ENCODE measurements around the gene ZAR1.
"Not testable (repeated sequence)": the region's sequence is repeated elsewhere in the genome, so short reads cannot be mapped to it uniquely, and the experiment has no call there.

ZAR1 gene

GRCh38 chr4:48490012-48490679 lies at the start of gene ZAR1:
Gene ZAR1, plus strand, starts transcription at chr4:48490252. Its CDS starts 40 bp downstream, at chr4:48490292.
- peak; percentile 58 for DNase-seq (ENCODE audit: low spot score)

- not testable (repeated sequence) for DNase-seq (ENCODE audit: low spot score)
Observed at GRCh38 chr4:48440914-48441313, 49.1 kb upstream of the ZAR1 start.

GRCh38 chr4:48445704-48446103 lies 44.3 kb upstream of the ZAR1 start:
- DNase-seq (ENCODE audit: low spot score) = no peak

- no peak for DNase-seq (ENCODE audit: low spot score)
Observed at GRCh38 chr4:48446642-48447041, 43.4 kb upstream of the ZAR1 start.

- DNase-seq (ENCODE audit: low spot score) = no peak
Observed at GRCh38 chr4:48449151-48449550, 40.9 kb upstream of the ZAR1 start.

GRCh38 chr4:48450740-48451139 lies 39.3 kb upstream of the ZAR1 start:
- no peak for DNase-seq (ENCODE audit: low spot score)

- not testable (repeated sequence) for DNase-seq (ENCODE audit: low spot score)
Observed at GRCh38 chr4:48451656-48452055, 38.4 kb upstream of the ZAR1 start.

- no peak for DNase-seq (ENCODE audit: low spot score)
Observed at GRCh38 chr4:48454591-48454990, 35.5 kb upstream of the ZAR1 start.

- no peak for DNase-seq (ENCODE audit: low spot score)
Observed at GRCh38 chr4:48461000-48461399, 29.1 kb upstream of the ZAR1 start.

GRCh38 chr4:48462363-48462762 lies 27.7 kb upstream of the ZAR1 start:
- no peak for DNase-seq (ENCODE audit: low spot score)

- DNase-seq (ENCODE audit: low spot score) = no peak
Observed at GRCh38 chr4:48467442-48467841, 22.6 kb upstream of the ZAR1 start.

- DNase-seq (ENCODE audit: low spot score) = no peak
Observed at GRCh38 chr4:48467891-48468290, 22.2 kb upstream of the ZAR1 start.

- DNase-seq (ENCODE audit: low spot score) = no peak
Observed at GRCh38 chr4:48470137-48470536, 19.9 kb upstream of the ZAR1 start.

- DNase-seq (ENCODE audit: low spot score) = no peak
Observed at GRCh38 chr4:48470570-48470969, 19.5 kb upstream of the ZAR1 start.

- DNase-seq (ENCODE audit: low spot score) = no peak
Observed at GRCh38 chr4:48472794-48473193, 17.3 kb upstream of the ZAR1 start.

GRCh38 chr4:48475770-48476169 lies 14.3 kb upstream of the ZAR1 start:
- DNase-seq (ENCODE audit: low spot score) = no peak

GRCh38 chr4:48478273-48478672 lies 11.8 kb upstream of the ZAR1 start:
- DNase-seq (ENCODE audit: low spot score) = no peak

- DNase-seq (ENCODE audit: low spot score) = no peak
Observed at GRCh38 chr4:48481581-48481980, 8.5 kb upstream of the ZAR1 start.

- peak; percentile 76 for DNase-seq (ENCODE audit: low spot score)
Observed at GRCh38 chr4:48483006-48483776, 6.9 kb upstream of the ZAR1 start, which contains the start of gene SLC10A4. Gene SLC10A4, plus strand, starts transcription at chr4:48483343. Its CDS starts 219 bp downstream, at chr4:48483562.

GRCh38 chr4:48483777-48484493 lies 6.1 kb upstream of the ZAR1 start:
- DNase-seq (ENCODE audit: low spot score) = peak; percentile 58

- DNase-seq (ENCODE audit: low spot score) = no peak
Observed at GRCh38 chr4:48484494-48485168, 5.4 kb upstream of the ZAR1 start.

GRCh38 chr4:48489683-48490011 lies 405 bp upstream of the ZAR1 start:
- no peak for DNase-seq (ENCODE audit: low spot score)

Measured in ecto neural progenitor cell (in vitro differentiated cells).